ENCODE data around the gene USH2A.

Gene USH2A

DNA sequence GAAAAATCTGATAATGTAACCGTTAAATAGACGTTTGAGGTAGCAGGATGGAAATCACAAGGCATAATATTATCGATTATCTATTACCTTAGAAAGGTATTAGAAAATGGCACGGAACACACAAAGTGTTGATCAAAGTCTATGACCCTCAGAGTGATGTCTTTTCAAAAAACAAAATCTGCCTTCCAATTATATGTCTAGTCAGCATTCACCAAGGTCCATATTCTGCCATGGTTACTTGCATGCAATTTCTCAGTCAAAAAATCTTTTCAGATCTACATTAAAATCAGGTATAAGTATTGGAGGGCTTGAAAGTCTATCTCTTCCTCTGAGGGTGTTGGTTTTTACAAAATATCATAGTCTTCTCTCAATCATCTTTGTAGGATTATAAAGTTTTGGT, 774.3 kb downstream of the USH2A start:
- H3F3A ChIP-seq (ENCODE audit: insufficient read depth): no peaks in the 10 kb centered on the region
- H3K4me2 ChIP-seq (ENCODE audit: low read depth, low read length, poor library complexity, severe bottlenecking): no peak overlapping the region
- TF ChIP-seq, protein P1, sequence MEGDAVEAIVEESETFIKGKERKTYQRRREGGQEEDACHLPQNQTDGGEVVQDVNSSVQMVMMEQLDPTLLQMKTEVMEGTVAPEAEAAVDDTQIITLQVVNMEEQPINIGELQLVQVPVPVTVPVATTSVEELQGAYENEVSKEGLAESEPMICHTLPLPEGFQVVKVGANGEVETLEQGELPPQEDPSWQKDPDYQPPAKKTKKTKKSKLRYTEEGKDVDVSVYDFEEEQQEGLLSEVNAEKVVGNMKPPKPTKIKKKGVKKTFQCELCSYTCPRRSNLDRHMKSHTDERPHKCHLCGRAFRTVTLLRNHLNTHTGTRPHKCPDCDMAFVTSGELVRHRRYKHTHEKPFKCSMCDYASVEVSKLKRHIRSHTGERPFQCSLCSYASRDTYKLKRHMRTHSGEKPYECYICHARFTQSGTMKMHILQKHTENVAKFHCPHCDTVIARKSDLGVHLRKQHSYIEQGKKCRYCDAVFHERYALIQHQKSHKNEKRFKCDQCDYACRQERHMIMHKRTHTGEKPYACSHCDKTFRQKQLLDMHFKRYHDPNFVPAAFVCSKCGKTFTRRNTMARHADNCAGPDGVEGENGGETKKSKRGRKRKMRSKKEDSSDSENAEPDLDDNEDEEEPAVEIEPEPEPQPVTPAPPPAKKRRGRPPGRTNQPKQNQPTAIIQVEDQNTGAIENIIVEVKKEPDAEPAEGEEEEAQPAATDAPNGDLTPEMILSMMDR (IDR thresholded peaks at IDR 0.05; ENCODE audit: insufficient read depth, low read length, poor library complexity, severe bottlenecking): no peak
- TF ChIP-seq EZH2phosphoT487 (conservative IDR thresholded peaks at IDR 0.05; ENCODE audit: low read length): no peak
- no peak overlapping the region for H3K27ac ChIP-seq (ENCODE audit: low read depth, low read length)
- H3K9me2 ChIP-seq (replicated peaks; ENCODE audit: insufficient read depth, low read length): no peaks in the 10 kb centered on the region
- no peak overlapping the region for H3K4me3 ChIP-seq (ENCODE audit: insufficient read depth, low read length, poor library complexity, severe bottlenecking)
- no peaks in the 10 kb centered on the region for H3K27me3 ChIP-seq (ENCODE audit: low read length)
- H2AFZ ChIP-seq (ENCODE audit: low read depth, low read length, severe bottlenecking): no peak overlapping the region
- no peak overlapping the region for H3K9ac ChIP-seq (ENCODE audit: low read length)
- H3K9me3 ChIP-seq (ENCODE audit: insufficient read depth, low read length): no peaks in the 10 kb centered on the region
- H4K20me1 ChIP-seq (ENCODE audit: low read depth, low read length): no peaks in the 10 kb centered on the region
- H3K36me3 ChIP-seq (ENCODE audit: low read length): no peaks in the 10 kb centered on the region
- H3K79me2 ChIP-seq (ENCODE audit: insufficient read depth, low read length): no peaks in the 10 kb centered on the region

DNA sequence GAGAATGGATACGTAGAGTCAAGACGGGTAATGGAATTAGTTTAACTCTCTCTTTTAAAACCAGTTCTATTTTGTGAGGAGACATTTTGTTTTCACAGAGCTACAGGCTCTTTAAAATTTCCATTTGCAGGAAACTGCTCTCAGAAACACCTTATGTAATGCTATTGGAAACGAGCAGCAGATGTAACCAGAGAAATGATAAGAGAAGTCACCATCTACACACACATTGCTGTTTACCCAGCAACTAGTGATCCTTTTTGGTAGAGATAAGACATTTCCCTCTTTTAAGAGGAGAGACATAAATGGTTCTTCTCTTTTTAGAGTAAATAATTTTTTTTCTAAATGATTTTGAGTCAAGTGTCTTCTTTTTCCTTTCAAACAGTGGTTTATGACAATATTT, 775.5 kb downstream of the USH2A start:
- H3K4me3 ChIP-seq (ENCODE audit: insufficient read depth, low read length, poor library complexity, severe bottlenecking): no peak overlapping the region
- H3K9me2 ChIP-seq (replicated peaks; ENCODE audit: insufficient read depth, low read length): no peaks in the 10 kb centered on the region
- no peaks in the 10 kb centered on the region for H3K9me3 ChIP-seq (ENCODE audit: insufficient read depth, low read length)
- no peaks in the 10 kb centered on the region for H3K36me3 ChIP-seq (ENCODE audit: low read length)
- H2AFZ ChIP-seq (ENCODE audit: low read depth, low read length, severe bottlenecking): no peak overlapping the region
- H3F3A ChIP-seq (ENCODE audit: insufficient read depth): no peaks in the 10 kb centered on the region
- no peaks in the 10 kb centered on the region for H3K79me2 ChIP-seq (ENCODE audit: insufficient read depth, low read length)
- H3K9ac ChIP-seq (ENCODE audit: low read length): no peak overlapping the region
- no peaks in the 10 kb centered on the region for H3K27me3 ChIP-seq (ENCODE audit: low read length)
- TF ChIP-seq, protein P1 (IDR thresholded peaks at IDR 0.05; ENCODE audit: insufficient read depth, low read length, poor library complexity, severe bottlenecking): no peak
- TF ChIP-seq EZH2phosphoT487 (conservative IDR thresholded peaks at IDR 0.05; ENCODE audit: low read length): no peak
- no peaks in the 10 kb centered on the region for H4K20me1 ChIP-seq (ENCODE audit: low read depth, low read length)
- no peak overlapping the region for H3K27ac ChIP-seq (ENCODE audit: low read depth, low read length)
- no peak overlapping the region for H3K4me2 ChIP-seq (ENCODE audit: low read depth, low read length, poor library complexity, severe bottlenecking)

DNA sequence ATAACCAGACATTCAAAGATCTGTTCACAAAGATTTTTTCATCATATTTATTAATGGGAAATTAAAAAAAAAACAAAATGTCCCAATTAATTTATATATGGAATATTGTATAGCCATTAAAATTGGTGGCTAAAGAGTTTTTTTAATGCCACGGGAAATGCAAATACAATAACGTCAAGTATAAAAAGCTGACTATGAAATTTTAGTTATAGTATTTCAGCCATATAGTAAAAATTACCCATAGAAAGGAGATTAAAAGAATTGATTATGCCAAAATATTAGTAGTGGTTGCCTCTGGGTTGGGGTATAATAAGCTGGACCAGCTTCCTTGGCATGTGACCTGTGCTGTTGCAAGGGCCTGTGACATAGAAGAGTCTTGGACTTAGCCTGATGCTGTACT, 777.4 kb downstream of the USH2A start:
- Histone ChIP-seq H3K79me2 (ENCODE audit: insufficient read depth, low read length) (no peaks in the 10 kb centered on the region), H3K36me3 (ENCODE audit: low read length) (no peaks in the 10 kb centered on the region), H3F3A (ENCODE audit: insufficient read depth) (no peaks in the 10 kb centered on the region), H3K9me2 (replicated peaks; ENCODE audit: insufficient read depth, low read length) (no peaks in the 10 kb centered on the region), H4K20me1 (ENCODE audit: low read depth, low read length) (no peaks in the 10 kb centered on the region), H3K9ac (ENCODE audit: low read length) (no peak overlapping the region), H3K27me3 (ENCODE audit: low read length) (no peaks in the 10 kb centered on the region), H2AFZ (ENCODE audit: low read depth, low read length, severe bottlenecking) (no peak overlapping the region), H3K27ac (ENCODE audit: low read depth, low read length) (no peak overlapping the region), H3K4me3 (ENCODE audit: insufficient read depth, low read length, poor library complexity, severe bottlenecking) (no peak overlapping the region), H3K4me2 (ENCODE audit: low read depth, low read length, poor library complexity, severe bottlenecking) (no peak overlapping the region), H3K9me3 (ENCODE audit: insufficient read depth, low read length) (no peaks in the 10 kb centered on the region)
- no peak for TF ChIP-seq EZH2phosphoT487 (conservative IDR thresholded peaks at IDR 0.05; ENCODE audit: low read length)
- TF ChIP-seq, protein P1 (IDR thresholded peaks at IDR 0.05; ENCODE audit: insufficient read depth, low read length, poor library complexity, severe bottlenecking): no peak

Measured in SU-DHL-6 (cell line).